Activated CD4-positive, alpha-beta T cell treated with anti-CD3 and anti-CD28 coated beads for 1 hour (primary cell): Measurements from ENCODE around the gene AMER2.
"Not testable (repeated sequence)": the region's sequence is repeated elsewhere in the genome, so short reads cannot be mapped to it uniquely, and the experiment has no call there.

Experiments
- DNase-seq: peaks from one replicate; pipeline ENCODE4 v3.0.0-alpha.2; 2020

The AMER2 gene

GRCh38 chr13:25180775-25181537, 8.9 kb upstream of the AMER2 start:
- no peak for DNase-seq

GRCh38 chr13:25179832-25180774, 8.0 kb upstream of the AMER2 start:
- DNase-seq, result no peak

GRCh38 chr13:25179011-25179410, 6.9 kb upstream of the AMER2 start:
- DNase-seq, result no peak

DNA sequence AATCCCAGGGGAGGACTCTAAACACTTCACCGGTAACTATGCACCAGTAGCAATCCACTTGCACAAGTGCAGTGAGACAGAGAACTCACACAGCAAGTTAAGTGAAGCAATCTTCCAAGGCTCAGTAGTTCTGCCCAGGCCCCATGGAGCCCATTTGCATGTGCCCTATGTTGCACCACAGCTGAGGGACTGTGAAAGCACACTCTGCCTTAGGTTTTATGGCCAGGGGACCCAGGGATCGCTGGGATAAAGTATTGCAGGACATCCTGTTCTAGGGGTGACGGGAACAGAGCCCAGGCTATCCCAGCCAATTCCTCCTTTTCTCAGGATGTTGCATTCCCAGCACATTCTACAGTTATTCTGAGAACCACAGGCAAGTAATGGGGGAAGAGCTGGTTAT, 6.0 kb upstream of the AMER2 start:
- no peak for DNase-seq

GRCh38 chr13:25177636-25178035, 5.5 kb upstream of the AMER2 start:
- DNase-seq, result no peak

- DNase-seq, result no peak
Measured at GRCh38 chr13:25177012-25177411, 4.9 kb upstream of the AMER2 start.

DNA sequence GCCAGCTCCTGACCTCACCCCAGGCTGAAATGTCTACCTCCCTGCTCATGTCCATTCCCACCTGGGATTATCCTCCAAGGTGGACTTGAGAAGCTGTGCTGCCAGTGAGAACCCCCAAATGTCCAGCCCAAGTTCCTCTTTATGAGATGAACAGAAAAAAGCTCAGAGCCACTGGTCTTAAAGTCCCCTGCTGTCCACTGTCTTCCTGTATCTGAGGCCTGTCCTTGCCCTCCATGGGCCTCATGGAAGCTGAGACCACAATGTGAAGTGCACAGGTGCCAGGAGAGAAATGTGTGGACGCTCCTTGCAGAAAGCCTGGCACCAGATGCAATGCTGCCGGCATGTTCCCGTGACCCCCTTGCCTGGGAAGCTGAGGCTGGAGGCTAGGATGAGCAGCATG, 3.3 kb upstream of the AMER2 start:
- DNase-seq, result no peak

DNA sequence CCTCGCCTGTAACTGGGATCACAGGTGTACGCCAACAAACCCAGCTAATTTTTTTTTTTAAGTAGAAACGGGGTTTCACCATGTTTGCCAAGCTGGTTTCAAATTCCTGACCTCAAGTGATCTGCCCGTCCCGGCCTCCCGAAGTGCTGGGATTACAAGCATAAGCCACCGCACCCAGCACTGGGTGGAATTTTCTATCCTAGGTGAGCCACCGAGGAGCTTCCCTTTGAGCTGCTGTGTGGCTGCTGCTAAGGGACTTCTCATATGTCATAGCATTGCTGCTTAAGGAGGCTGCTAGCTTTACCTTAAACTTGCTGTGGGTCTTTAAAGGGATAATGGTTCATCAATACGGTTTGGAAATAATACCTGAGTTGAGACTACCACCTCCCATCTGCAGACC, 2.9 kb upstream of the AMER2 start:
- DNase-seq, result no peak

DNA sequence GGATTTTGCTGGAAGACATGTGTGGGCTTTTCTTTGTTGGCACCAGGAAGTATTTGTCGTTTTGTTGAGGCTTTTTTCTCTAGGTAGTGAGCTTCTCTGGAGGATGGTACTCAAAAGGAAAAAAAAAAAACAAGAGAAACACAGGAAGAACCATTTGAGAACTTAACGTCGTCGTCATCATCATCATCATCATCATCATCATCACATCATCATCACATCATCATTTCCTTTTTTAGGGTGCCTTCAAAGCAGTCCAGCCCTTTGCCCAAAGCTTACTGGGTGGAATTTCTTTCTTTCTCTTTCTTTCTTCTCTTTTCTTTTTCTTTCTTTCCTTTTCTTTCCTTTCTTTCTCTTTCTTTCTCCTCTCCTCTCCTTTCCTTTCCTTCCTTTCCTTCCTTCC, 2.2 kb upstream of the AMER2 start:
- DNase-seq, result no peak

DNA sequence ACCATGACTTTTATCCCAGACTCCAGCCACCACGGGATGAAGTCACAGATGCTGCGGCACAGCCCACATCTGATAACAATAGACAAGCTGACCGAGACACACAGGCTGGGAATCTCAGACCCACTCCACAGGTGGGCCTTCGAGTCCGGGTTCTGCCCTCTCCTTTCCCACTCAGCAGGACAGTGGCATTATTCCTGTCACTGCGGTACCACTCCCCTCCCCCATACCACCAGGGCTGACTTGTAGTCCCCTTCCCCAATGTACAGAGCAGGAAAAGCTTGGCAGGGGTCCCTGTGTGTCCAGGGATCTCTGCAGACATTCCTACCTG, 179 bp upstream of the AMER2 start:
- no peak for DNase-seq

- no peak for DNase-seq
Measured at GRCh38 chr13:25171170-25171516, 945 bp downstream of the AMER2 start.

DNA sequence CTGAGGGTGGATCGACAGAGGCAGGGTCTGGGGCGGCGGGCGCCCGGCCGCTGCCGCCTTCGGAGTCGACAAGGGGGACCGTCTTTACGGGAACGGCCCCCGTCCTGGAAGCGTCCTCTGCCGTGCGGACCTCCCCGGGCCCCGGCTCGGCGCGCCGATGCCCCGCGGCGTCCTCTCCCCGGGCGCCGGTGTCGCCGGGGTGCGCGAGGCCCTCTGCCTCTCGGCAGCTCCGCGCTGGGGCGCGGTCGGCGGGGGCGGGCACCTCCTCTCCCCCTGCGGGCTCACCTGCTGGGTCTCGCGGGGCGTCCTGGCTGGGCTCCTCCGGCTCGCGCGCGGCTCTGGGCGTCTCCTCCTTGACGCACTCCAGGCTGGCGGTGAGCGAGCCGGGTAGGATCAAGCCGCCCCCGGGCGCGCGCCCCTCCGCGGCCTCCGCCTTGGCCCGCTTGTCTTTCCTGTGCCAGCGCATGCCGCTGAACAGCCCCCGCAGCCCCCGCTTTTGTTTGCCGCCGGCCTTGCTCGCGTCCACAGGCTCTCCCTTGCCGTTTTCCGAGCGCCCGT, 1.5 kb downstream of the AMER2 start:
- no peak for DNase-seq

DNA sequence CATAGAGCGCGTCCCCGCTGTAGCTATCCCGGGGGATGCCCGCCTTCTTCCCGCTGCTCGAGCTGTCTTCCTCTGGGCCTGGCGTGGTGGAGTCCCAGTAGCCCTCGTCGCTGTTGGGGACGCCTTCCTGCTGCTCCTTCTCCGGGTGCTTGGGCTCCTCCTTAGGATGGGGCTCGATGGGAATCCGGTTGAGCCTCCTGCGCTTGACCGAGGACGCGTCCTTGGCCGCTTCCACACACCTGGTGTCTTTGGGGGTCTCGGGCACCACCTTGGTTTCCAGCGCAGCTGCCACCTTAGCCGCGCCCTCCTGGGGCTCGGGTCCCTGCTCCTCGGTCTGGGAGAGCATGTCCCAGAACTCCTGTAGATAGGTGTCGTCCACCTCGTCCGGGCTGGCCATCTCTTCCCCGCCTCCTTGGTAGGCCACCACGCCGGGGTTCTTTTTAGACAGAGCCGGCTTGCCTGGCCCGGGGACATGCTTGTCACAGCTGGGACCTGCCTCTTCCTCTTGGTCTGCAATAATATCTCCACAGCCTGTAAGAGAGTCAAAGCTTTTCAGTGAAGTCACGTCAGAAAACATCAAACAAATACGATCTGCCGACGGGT, 2.0 kb downstream of the AMER2 start:
- no peak for DNase-seq

GRCh38 chr13:25169356-25169755, 2.7 kb downstream of the AMER2 start:
- DNase-seq, result no peak

GRCh38 chr13:25168790-25169189, 3.3 kb downstream of the AMER2 start:
- DNase-seq, result no peak

DNA sequence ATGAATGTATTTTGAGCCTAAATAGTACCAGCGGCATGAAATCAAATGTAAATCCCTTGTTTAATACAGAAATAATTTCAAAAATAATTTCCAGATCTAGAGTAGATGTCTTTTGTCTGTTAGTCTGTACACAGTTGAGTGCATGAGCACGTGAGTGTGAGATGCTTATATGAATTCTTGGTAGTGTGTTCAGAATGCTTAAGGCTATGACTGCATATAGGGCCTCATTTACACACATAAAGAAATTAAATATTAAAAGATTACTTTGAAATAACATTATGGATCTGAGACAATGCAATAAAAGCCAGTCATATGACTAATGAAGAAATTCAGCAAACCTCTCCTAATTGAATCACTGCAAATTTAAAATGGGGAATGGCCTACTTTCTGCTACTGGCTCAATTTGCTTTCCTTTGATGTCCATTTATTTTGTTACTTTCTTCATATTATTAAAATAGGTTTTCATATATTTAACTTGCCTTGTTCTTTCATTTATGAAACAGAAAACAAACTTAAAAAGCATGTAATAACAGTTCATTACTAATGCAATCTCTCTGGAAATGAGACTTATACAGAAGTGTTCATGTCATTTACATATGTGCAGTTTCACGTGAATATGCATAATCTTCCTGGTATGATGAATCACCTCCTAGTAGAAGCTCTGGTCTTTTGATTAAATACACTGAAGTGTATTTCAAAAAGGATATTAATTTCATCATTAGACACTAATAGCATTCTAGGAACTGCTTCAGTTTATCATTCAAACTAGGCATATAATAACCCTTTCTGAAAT, 4.5 kb downstream of the AMER2 start:
- DNase-seq, result no peak

GRCh38 chr13:25166306-25166705, 5.8 kb downstream of the AMER2 start:
- DNase-seq, result no peak

GRCh38 chr13:25165663-25166062, 6.4 kb downstream of the AMER2 start:
- no peak for DNase-seq

DNA sequence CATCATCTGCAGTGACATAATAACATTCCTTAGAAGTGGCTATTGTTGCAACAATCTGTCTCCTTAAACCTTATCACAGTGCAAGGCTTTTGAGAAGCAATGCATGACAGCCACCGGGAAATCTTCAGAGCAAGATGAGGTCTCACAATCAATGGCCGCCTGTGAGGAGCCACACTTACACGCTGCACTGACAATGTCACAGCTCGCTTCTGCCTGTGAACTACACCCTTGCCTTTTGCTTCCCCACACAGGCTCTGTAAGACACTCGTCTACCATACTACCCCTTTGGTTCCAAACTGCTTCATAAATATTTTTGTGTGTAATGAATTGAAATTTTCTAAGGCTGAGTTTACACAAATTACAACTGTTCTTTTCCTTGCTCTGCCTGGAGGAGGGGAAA, 6.9 kb downstream of the AMER2 start:
- DNase-seq, result not testable (repeated sequence)

GRCh38 chr13:25157681-25158080, 14.4 kb downstream of the AMER2 start:
- no peak for DNase-seq

- DNase-seq, result no peak
Measured at GRCh38 chr13:25153736-25154135, 18.4 kb downstream of the AMER2 start.

DNA sequence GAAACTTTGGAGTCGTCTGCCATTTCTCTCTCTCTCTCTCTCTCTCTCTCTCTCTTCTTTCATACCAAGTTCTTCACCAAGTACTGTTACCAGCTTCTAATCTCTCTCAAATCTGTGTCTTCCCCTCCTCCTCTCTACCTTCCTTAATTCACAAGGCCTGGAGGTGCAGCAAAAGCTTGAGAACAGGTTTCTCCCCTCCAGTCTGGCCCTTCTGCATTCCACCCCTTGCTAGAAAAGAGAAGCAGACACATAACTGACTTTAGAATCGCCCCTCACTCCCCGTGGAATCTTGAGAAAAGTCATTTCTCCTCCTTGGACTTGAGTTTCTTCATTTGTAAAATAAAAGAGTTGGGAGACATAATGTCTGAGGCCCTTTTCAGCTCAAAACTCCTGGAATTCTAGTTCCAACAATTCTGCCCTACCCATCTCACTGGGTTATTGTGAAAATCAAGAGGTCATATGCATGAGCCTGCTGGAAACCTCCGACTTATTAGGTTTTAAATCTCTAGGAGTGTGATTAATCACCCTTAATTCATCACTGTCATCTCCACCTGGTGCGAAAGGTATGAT, 20.4 kb downstream of the AMER2 start:
- DNase-seq, result no peak

DNA sequence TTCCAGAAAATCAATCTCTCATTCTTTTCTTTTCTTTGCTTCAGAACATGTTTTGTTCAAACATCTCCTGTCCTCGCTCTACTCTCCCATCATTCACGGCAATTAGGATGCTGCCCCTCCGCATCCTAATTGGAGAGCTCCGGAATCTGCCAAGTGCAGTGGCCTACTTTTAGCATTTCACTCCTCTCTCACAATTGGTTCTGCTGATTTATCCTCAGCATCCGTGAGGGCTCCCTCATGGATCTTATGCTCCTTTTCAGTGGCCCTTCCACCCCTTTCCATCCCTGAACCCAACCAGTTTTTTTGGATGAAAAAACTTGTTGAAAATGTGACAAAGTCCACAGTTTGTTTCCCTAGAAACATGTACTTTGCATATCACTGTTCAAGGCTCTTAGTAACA, 22.4 kb downstream of the AMER2 start:
- no peak for DNase-seq
